ENCODE measurements around the gene CALML6. TPM values are rescaled to one million over a fixed set of nuclear protein-coding genes. Genes with fewer than 3 reads are reported as not detected.

Gene CALML6
- total and polyA plus RNA-seq, 10 of the 15 experiments (the other 5 are each of a cell fraction or from before 2014, with no cell fraction given), result 0.07 to 1.3 (median 0.21) TPM; not detected in 5

GRCh38 chr1:1910651-1911331 is 4.3 kb upstream of the CALML6 start:
- TF ChIP-seq EGR1 (IDR thresholded peaks at IDR 0.05; ENCODE audit: borderline replicate concordance in 1 of 2, low read depth in 2 of 2, low read length in 2 of 2) (no peak), HDGF (IDR thresholded peaks at IDR 0.05) (no peak), ETV6 (conservative IDR thresholded peaks at IDR 0.05 in 1 of 2, IDR thresholded peaks at IDR 0.05 in 1 of 2; ENCODE audit: borderline replicate concordance in 1 of 2, low read depth in 1 of 2) (no peak), KDM1A (IDR thresholded peaks at IDR 0.05; ENCODE audit: borderline replicate concordance) (no peak), ZZZ3 (IDR thresholded peaks at IDR 0.05; ENCODE audit: control insufficient read depth, insufficient read length, low read depth) (no peak), CHD1 (IDR thresholded peaks at IDR 0.05; ENCODE audit: low read depth, low read length) (no peak), TCF3 (IDR thresholded peaks at IDR 0.05; ENCODE audit: borderline replicate concordance, insufficient read depth, low read depth, low read length) (no peak), STAT1 (conservative IDR thresholded peaks at IDR 0.05) (no peak), CBX5 (IDR thresholded peaks at IDR 0.05; ENCODE audit: low read depth) (no peak), ZNF24 (IDR thresholded peaks at IDR 0.05) (no peak), EP300 (IDR thresholded peaks at IDR 0.05; ENCODE audit: borderline replicate concordance in 1 of 2, control insufficient read depth in 1 of 2, low read depth in 2 of 2, low read length in 2 of 2) (no peak), NRF1 (conservative IDR thresholded peaks at IDR 0.05; ENCODE audit: low read depth, low read length) (no peak), IRF4 (IDR thresholded peaks at IDR 0.05; ENCODE audit: low read depth, low read length) (no peak), MXI1 (IDR thresholded peaks at IDR 0.05; ENCODE audit: low read depth, low read length) (no peak)
- TF ChIP-seq, protein P1, sequence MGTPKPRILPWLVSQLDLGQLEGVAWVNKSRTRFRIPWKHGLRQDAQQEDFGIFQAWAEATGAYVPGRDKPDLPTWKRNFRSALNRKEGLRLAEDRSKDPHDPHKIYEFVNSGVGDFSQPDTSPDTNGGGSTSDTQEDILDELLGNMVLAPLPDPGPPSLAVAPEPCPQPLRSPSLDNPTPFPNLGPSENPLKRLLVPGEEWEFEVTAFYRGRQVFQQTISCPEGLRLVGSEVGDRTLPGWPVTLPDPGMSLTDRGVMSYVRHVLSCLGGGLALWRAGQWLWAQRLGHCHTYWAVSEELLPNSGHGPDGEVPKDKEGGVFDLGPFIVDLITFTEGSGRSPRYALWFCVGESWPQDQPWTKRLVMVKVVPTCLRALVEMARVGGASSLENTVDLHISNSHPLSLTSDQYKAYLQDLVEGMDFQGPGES (IDR thresholded peaks at IDR 0.05), result no peak
- DNase-seq (ENCODE audit: low read depth, low spot score) (no peak), FAIRE-seq (no peak), ATAC-seq (no peak)
- H3K27ac ChIP-seq (ENCODE audit: control insufficient read depth, insufficient read depth), result no peak overlapping the region
- no peak overlapping the region for H2AFZ ChIP-seq (ENCODE audit: control insufficient read depth, low read depth, low read length)
- H3K9me3 ChIP-seq (replicated peaks; ENCODE audit: control insufficient read depth, insufficient read depth, low read length), result no peaks in the 10 kb centered on the region
- no peak overlapping the region for H3K4me3 ChIP-seq
- POLR2A ChIA-PET, result no interaction called here
- H3K27me3 ChIP-seq (replicated peaks in 1 of 2; ENCODE audit: control insufficient read depth in 2 of 2, insufficient read depth in 2 of 2, low read length in 1 of 2), result no peaks in the 10 kb centered on the region
- intact Hi-C loops (cut with micrococcal nuclease; ENCODE audit: unreplicated experiment), result no loop called here
- no TSS peak for BruUV-seq (replicated peaks)
- CTCF ChIA-PET, result no interaction called here
- RAD21 ChIA-PET (ENCODE audit: unreplicated experiment), result no interaction called here
- in situ Hi-C loops (cut with MboI), result no loop called here
- no peak overlapping the region for H3K9ac ChIP-seq (ENCODE audit: control insufficient read depth, insufficient read depth, low read length)
- H3K4me1 ChIP-seq (ENCODE audit: control insufficient read depth, insufficient read depth, low read length), result peaks cover 22% of the 10 kb centered on the region
- SMC1A ChIA-PET (ENCODE audit: uncharacterized antibody, unreplicated experiment), result interaction anchor here (1.2 kb wide), 1 partner anchor 22 kb away, joined by 3 read pairs; no protein-coding TSS in a partner anchor
- WGBS (ENCODE audit: insufficient coverage, insufficient replicate concordance, low lambda C conversion rate, missing lambda C conversion rate), result 66% methylated on average over 22 of the region's 22 CpGs
- H3K36me3 ChIP-seq (ENCODE audit: control insufficient read depth in 2 of 2, insufficient read depth in 2 of 2, low read length in 1 of 2), result no peaks in the 10 kb centered on the region
- H3K4me2 ChIP-seq (ENCODE audit: control insufficient read depth, insufficient read depth), result no peak overlapping the region
- H4K20me1 ChIP-seq (ENCODE audit: control insufficient read depth, insufficient read depth), result no peaks in the 10 kb centered on the region
- H3K79me2 ChIP-seq (ENCODE audit: control insufficient read depth, insufficient read depth, low read length), result no peaks in the 10 kb centered on the region

Data from GM12878 (cell line).